PC-3 (cell line): ENCODE results near the gene TRPM2.
"Not testable (repeated sequence)": the region's sequence is repeated elsewhere in the genome, so short reads cannot be mapped to it uniquely, and the experiment has no call there.

Source experiments
- CTCF ChIP-seq: fragments of 300-600 bp; sonication (generic); conservative IDR thresholded peaks from 2 replicates; pipeline ENCODE4 v1.5.1; 2017; ENCODE audit warnings: antibody characterized with exemption, low read depth, mild to moderate bottlenecking, low read length
- EZH2 ChIP-seq: fragments of 300-600 bp; sonication (generic); IDR thresholded peaks from one replicate; pipeline ENCODE4 v1.6.1; 2017; ENCODE audit warnings: antibody characterized with exemption, mild to moderate bottlenecking, low read length; ENCODE audit not compliant: unreplicated experiment
- EZH2phosphoT487 ChIP-seq: fragments of 300-600 bp; sonication (generic); IDR thresholded peaks from 2 replicates; pipeline ENCODE4 v1.6.1; 2018; ENCODE audit warnings: mild to moderate bottlenecking, antibody characterized with exemption, low read length, borderline replicate concordance

GRCh38 chr21:44396803-44397202 is 43.4 kb downstream of the TRPM2 start:
- TF ChIP-seq CTCF, EZH2phosphoT487, EZH2: not testable (repeated sequence)
